Measurements from ENCODE around the gene PRDX4. TPM values are rescaled to one million over a fixed set of nuclear protein-coding genes. Genes with fewer than 3 reads are reported as not detected.

PRDX4 gene
- total RNA-seq, 1 donor from 2014 or later: 34.7 TPM

GRCh38 chrX:23631136-23631535 lies 36.2 kb upstream of the PRDX4 start:
- DNase-seq: no peak
- no peak overlapping the region for H3K27ac ChIP-seq (replicated peaks)
- no peak overlapping the region for H3K4me3 ChIP-seq
- no peak for TF ChIP-seq CTCF (IDR thresholded peaks at IDR 0.05; ENCODE audit: borderline replicate concordance)
- H3K27me3 ChIP-seq (ENCODE audit: low read depth): no peaks in the 10 kb centered on the region
- H3K4me1 ChIP-seq: no peaks in the 10 kb centered on the region
- intact Hi-C loops (cut with micrococcal nuclease): no loop called here
- no peaks in the 10 kb centered on the region for H3K36me3 ChIP-seq
- H3K9me3 ChIP-seq (replicated peaks): no peaks in the 10 kb centered on the region

- TF ChIP-seq CTCF (IDR thresholded peaks at IDR 0.05; ENCODE audit: borderline replicate concordance): no peak
Observed at GRCh38 chrX:23633834-23634580, 33.3 kb upstream of the PRDX4 start.

GRCh38 chrX:23637187-23637586 lies 30.1 kb upstream of the PRDX4 start:
- no peak for TF ChIP-seq CTCF (IDR thresholded peaks at IDR 0.05; ENCODE audit: borderline replicate concordance)
- H3K36me3 ChIP-seq: no peaks in the 10 kb centered on the region
- H3K9me3 ChIP-seq (replicated peaks): no peaks in the 10 kb centered on the region
- no peak overlapping the region for H3K27ac ChIP-seq (replicated peaks)
- H3K4me3 ChIP-seq: no peak overlapping the region
- no peak for DNase-seq
- intact Hi-C loops (cut with micrococcal nuclease): no loop called here
- no peaks in the 10 kb centered on the region for H3K27me3 ChIP-seq (ENCODE audit: low read depth)
- H3K4me1 ChIP-seq: no peaks in the 10 kb centered on the region

More at GRCh38 chrX:23633834-23634580, 33.3 kb upstream of the PRDX4 start:
- no peaks in the 10 kb centered on the region for H3K4me1 ChIP-seq
- H3K27ac ChIP-seq (replicated peaks): no peak overlapping the region
- H3K4me3 ChIP-seq: no peak overlapping the region
- H3K36me3 ChIP-seq: no peaks in the 10 kb centered on the region
- intact Hi-C loops (cut with micrococcal nuclease): no loop called here
- no peaks in the 10 kb centered on the region for H3K9me3 ChIP-seq (replicated peaks)
- DNase-seq: no peak
- no peaks in the 10 kb centered on the region for H3K27me3 ChIP-seq (ENCODE audit: low read depth)

GRCh38 chrX:23643020-23643419 lies 24.3 kb upstream of the PRDX4 start:
- DNase-seq: no peak
- TF ChIP-seq CTCF (IDR thresholded peaks at IDR 0.05; ENCODE audit: borderline replicate concordance): no peak
- Histone ChIP-seq H3K27me3 (ENCODE audit: low read depth) (no peaks in the 10 kb centered on the region), H3K9me3 (replicated peaks) (no peaks in the 10 kb centered on the region), H3K27ac (replicated peaks) (no peak overlapping the region), H3K4me3 (no peak overlapping the region), H3K4me1 (no peaks in the 10 kb centered on the region), H3K36me3 (no peaks in the 10 kb centered on the region)
- intact Hi-C loops (cut with micrococcal nuclease): no loop called here

- no peaks in the 10 kb centered on the region for H3K9me3 ChIP-seq (replicated peaks)
- no peak for DNase-seq
- no peaks in the 10 kb centered on the region for H3K27me3 ChIP-seq (ENCODE audit: low read depth)
- no peak for TF ChIP-seq CTCF (IDR thresholded peaks at IDR 0.05; ENCODE audit: borderline replicate concordance)
- no peak overlapping the region for H3K27ac ChIP-seq (replicated peaks)
- intact Hi-C loops (cut with micrococcal nuclease): no loop called here
- H3K4me1 ChIP-seq: no peaks in the 10 kb centered on the region
- H3K4me3 ChIP-seq: no peak overlapping the region
- H3K36me3 ChIP-seq: no peaks in the 10 kb centered on the region
Observed at GRCh38 chrX:23644744-23645143, 22.5 kb upstream of the PRDX4 start.

Data from left ventricle myocardium inferior (tissue), 1 donor.